ENCODE results near the gene DGKB.

GRCh38 chr7:14197280-14197679, 705.3 kb downstream of the DGKB start:
- TF ChIP-seq YY1 (IDR thresholded peaks at IDR 0.05; ENCODE audit: low read depth) (no peak), REST (IDR thresholded peaks at IDR 0.05; ENCODE audit: low read depth) (no peak), RAD21 (IDR thresholded peaks at IDR 0.05; ENCODE audit: low read depth) (no peak)

Measured in Ishikawa (cell line).